Breast epithelium (tissue), 3 donors: ENCODE measurements around the gene JOSD2.

Source experiments
- CTCF ChIP-seq, 3 donors: fragments of 450-650 bp; IDR thresholded peaks; one replicate each; pipeline ENCODE4 v1.5.1; 2016 to 2017; ENCODE audit warnings: antibody characterized with exemption in 3 of 3, mild to moderate bottlenecking in 3 of 3, moderate library complexity in 3 of 3
- POLR2A ChIP-seq: fragments of 450-650 bp; IDR thresholded peaks from one replicate; pipeline ENCODE4 v1.6.1; 2016; ENCODE audit warnings: antibody characterized with exemption, mild to moderate bottlenecking, moderate library complexity

- TF ChIP-seq POLR2A: no peak
- TF ChIP-seq CTCF (IDR thresholded peaks at IDR 0.05): no peak
Measured at GRCh38 chr19:50515168-50515561, 4.2 kb upstream of the JOSD2 start.
